Measurements from ENCODE around the gene ATP6V0D1. TPM values are rescaled to one million over a fixed set of nuclear protein-coding genes. Genes with fewer than 3 reads are reported as not detected.

Gene ATP6V0D1
- total RNA-seq, 6 donors from 2014 or later = 69.1 to 221 (median 147) TPM

GRCh38 chr16:67403976-67404555, 76.9 kb downstream of the ATP6V0D1 start:
- TF ChIP-seq POLR2A (IDR thresholded peaks at IDR 0.05) = no peak
- TF ChIP-seq EP300 (IDR thresholded peaks at IDR 0.05) = no peak
- no peak for TF ChIP-seq POLR2AphosphoS5 (IDR thresholded peaks at IDR 0.05)
- TF ChIP-seq, protein P1, sequence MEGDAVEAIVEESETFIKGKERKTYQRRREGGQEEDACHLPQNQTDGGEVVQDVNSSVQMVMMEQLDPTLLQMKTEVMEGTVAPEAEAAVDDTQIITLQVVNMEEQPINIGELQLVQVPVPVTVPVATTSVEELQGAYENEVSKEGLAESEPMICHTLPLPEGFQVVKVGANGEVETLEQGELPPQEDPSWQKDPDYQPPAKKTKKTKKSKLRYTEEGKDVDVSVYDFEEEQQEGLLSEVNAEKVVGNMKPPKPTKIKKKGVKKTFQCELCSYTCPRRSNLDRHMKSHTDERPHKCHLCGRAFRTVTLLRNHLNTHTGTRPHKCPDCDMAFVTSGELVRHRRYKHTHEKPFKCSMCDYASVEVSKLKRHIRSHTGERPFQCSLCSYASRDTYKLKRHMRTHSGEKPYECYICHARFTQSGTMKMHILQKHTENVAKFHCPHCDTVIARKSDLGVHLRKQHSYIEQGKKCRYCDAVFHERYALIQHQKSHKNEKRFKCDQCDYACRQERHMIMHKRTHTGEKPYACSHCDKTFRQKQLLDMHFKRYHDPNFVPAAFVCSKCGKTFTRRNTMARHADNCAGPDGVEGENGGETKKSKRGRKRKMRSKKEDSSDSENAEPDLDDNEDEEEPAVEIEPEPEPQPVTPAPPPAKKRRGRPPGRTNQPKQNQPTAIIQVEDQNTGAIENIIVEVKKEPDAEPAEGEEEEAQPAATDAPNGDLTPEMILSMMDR (IDR thresholded peaks at IDR 0.05) = no peak
- DNase-seq = peak in 1 of 2 donors; percentile 36
- Histone ChIP-seq H3K4me1 (peaks cover 17 to 31% (median 21%) of the 10 kb centered on the region in 4 donors), H3K27ac (peak overlapping the region; percentile 66 to 77 (median 76)), H3K36me3 (no peaks in the 10 kb centered on the region), H3K27me3 (no peaks in the 10 kb centered on the region), H3K9me3 (no peaks in the 10 kb centered on the region), H3K4me3 (no peak overlapping the region)
- peak in 1 of 2 donors; percentile 4 for ATAC-seq (ENCODE audit: low FRiP score in 2 of 2)
- WGBS, 2 donors = 52 to 57% methylated on average over 10 to 12 of the region's 12 CpGs

GRCh38 chr16:67400901-67401300, 80.1 kb downstream of the ATP6V0D1 start:
- TF ChIP-seq, protein P1 (IDR thresholded peaks at IDR 0.05) = no peak
- TF ChIP-seq POLR2A (IDR thresholded peaks at IDR 0.05) (no peak), POLR2AphosphoS5 (IDR thresholded peaks at IDR 0.05) (no peak), EP300 (IDR thresholded peaks at IDR 0.05) (no peak)
- Histone ChIP-seq H3K9me3 (no peaks in the 10 kb centered on the region), H3K27me3 (no peaks in the 10 kb centered on the region), H3K27ac (no peak overlapping the region), H3K36me3 (no peaks in the 10 kb centered on the region), H3K4me1 (peaks cover 29 to 56% (median 35%) of the 10 kb centered on the region in 4 donors), H3K4me3 (no peak overlapping the region)
- 92 to 100% methylated on average over 3 to 14 of the region's 14 CpGs for WGBS, 2 donors
- peak in 1 of 2 donors; percentile 52 for DNase-seq
- no peak for ATAC-seq (ENCODE audit: low FRiP score in 2 of 2)

GRCh38 chr16:67399749-67400704, 80.9 kb downstream of the ATP6V0D1 start:
- Histone ChIP-seq H3K9me3 (no peaks in the 10 kb centered on the region), H3K4me1 (peaks cover 36 to 59% (median 42%) of the 10 kb centered on the region in 4 donors), H3K4me3 (no peak overlapping the region), H3K27ac (no peak overlapping the region), H3K36me3 (no peaks in the 10 kb centered on the region), H3K27me3 (no peaks in the 10 kb centered on the region)
- DNase-seq (peak in 1 of 2 donors; percentile 49), ATAC-seq (ENCODE audit: low FRiP score in 2 of 2) (no peak)
- no peak for TF ChIP-seq POLR2AphosphoS5 (IDR thresholded peaks at IDR 0.05)
- TF ChIP-seq, protein P1 (IDR thresholded peaks at IDR 0.05) = peak in 3 of 6 experiments; percentile 3 to 25 (median 13)
- WGBS, 2 donors = 74 to 84% methylated on average over 11 to 18 of the region's 19 CpGs

GRCh38 chr16:67399218-67399733, 81.7 kb downstream of the ATP6V0D1 start:
- DNase-seq = peak; percentile 59 to 95
- H3K36me3 ChIP-seq = no peaks in the 10 kb centered on the region
- peaks cover 0 to 3% (median 0%) of the 10 kb centered on the region in 4 donors for H3K27me3 ChIP-seq
- no peak for TF ChIP-seq POLR2A (IDR thresholded peaks at IDR 0.05)
- TF ChIP-seq, protein P1 (IDR thresholded peaks at IDR 0.05) = peak; percentile 74 to 91 (median 84)
- H3K4me1 ChIP-seq = peaks cover 35 to 61% (median 42%) of the 10 kb centered on the region in 4 donors
- ATAC-seq (ENCODE audit: low FRiP score in 2 of 2) = peak; percentile 54 to 58
- WGBS, 2 donors = 39 to 88% methylated on average over 11 to 36 of the region's 42 CpGs
- H3K9me3 ChIP-seq = no peaks in the 10 kb centered on the region
- H3K27ac ChIP-seq = no peak overlapping the region
- no peak overlapping the region for H3K4me3 ChIP-seq

Data from upper lobe of left lung (tissue), 6 donors.